Caco-2 (cell line): ENCODE results near the gene PAX7. TPM values are rescaled to one million over a fixed set of nuclear protein-coding genes. Genes with fewer than 3 reads are reported as not detected.

ENCODE experiments used
- BruUV-seq: library from RNA; stranded (reverse); fragments of 400-500 nt; replicated peaks from 2 replicates; lab custom pipeline; 2021; lab: Mats Ljungman, UMichigan
- CTCF ChIA-PET: fragments of 300-600 bp; sonication (Branson Sonifier 250); formaldehyde crosslinking; loops from one replicate; lab custom pipeline; 2022; ENCODE audit warnings: antibody characterized with exemption; lab: Charles Lee
- POLR2A ChIA-PET: fragments of 300-600 bp; sonication (Branson Sonifier 250); formaldehyde crosslinking; loops from one replicate; lab custom pipeline; 2022; ENCODE audit warnings: antibody characterized with exemption; lab: Charles Lee
- DNase-seq, 2 experiments: peaks; one replicate each; pipeline versions ENCODE4 v3.0.0 to v3.0.0-alpha.2; 2020 to 2022
- H3K27me3 ChIP-seq: replicated peaks from 2 replicates; pipeline ENCODE4 v1.6.0; 2011; ENCODE audit warnings: low read length; ENCODE audit not compliant: control insufficient read depth, insufficient read depth
- H3K36me3 ChIP-seq: 2 replicates; pipeline ENCODE4 v1.5.1; 2011; ENCODE audit warnings: low read length; ENCODE audit not compliant: control insufficient read depth, insufficient read depth
- H3K4me1 ChIP-seq: fragments of 250-450 bp; sonication (Bioruptor Pico); 2 replicates; pipeline ENCODE4 v1.5.1; 2020; ENCODE audit warnings: mild to moderate bottlenecking
- H3K4me3 ChIP-seq: 2 replicates; pipeline ENCODE4 v1.5.1; 2011; ENCODE audit warnings: low read depth, mild to moderate bottlenecking, control low read depth, low read length
- H3K9me3 ChIP-seq: fragments of 250-450 bp; sonication (Bioruptor Pico); 2 replicates; pipeline ENCODE4 v1.5.1; 2020; ENCODE audit warnings: mild to moderate bottlenecking, moderate library complexity
- H3K27ac Mint-ChIP-seq: one replicate; pipeline ENCODE4 v1.8.0; 2022; ENCODE audit warnings: mixed read lengths; ENCODE audit not compliant: unreplicated experiment
- H3K27me3 Mint-ChIP-seq: one replicate; pipeline ENCODE4 v1.8.0; 2022; ENCODE audit warnings: mixed read lengths; ENCODE audit not compliant: insufficient read depth, unreplicated experiment
- H3K36me3 Mint-ChIP-seq: one replicate; pipeline ENCODE4 v1.8.0; 2022; ENCODE audit warnings: mild to moderate bottlenecking, mixed read lengths; ENCODE audit not compliant: insufficient read depth, unreplicated experiment
- H3K4me1 Mint-ChIP-seq: one replicate; pipeline ENCODE4 v1.8.0; 2022; ENCODE audit warnings: low read depth, mixed read lengths; ENCODE audit not compliant: unreplicated experiment
- H3K4me3 Mint-ChIP-seq: one replicate; pipeline ENCODE4 v1.8.0; 2022; ENCODE audit warnings: mild to moderate bottlenecking, moderate library complexity, mixed read lengths; ENCODE audit not compliant: unreplicated experiment
- H3K9me3 Mint-ChIP-seq: one replicate; pipeline ENCODE4 v1.8.0; 2022; ENCODE audit warnings: mixed read lengths; ENCODE audit not compliant: unreplicated experiment
- intact Hi-C: fragments of 100-400 bp; cut with micrococcal nuclease; formaldehyde crosslinking; loops from one replicate; pipeline ENCODE4 v1.10.0; 2022; ENCODE audit not compliant: unreplicated experiment
- total RNA-seq: library from RNA; stranded (reverse); gene quantifications from 2 replicates; pipeline ENCODE4 v1.2.3, GENCODE V29; 2022
- TF ChIP-seq, protein P1 (sequence below), 2 experiments: fragments of 200-600 bp in 1 of 2; IDR thresholded peaks; 1 replicate in 1 of 2; 2 replicates in 1 of 2; pipeline versions ENCODE4 v1.5.1 to v1.8.0; 2011 to 2022; ENCODE audit warnings: antibody characterized with exemption in 1 of 2, control low read depth in 1 of 2, inconsistent platforms in 1 of 2, low read depth in 1 of 2, low read length in 1 of 2, mild to moderate bottlenecking in 1 of 2, moderate library complexity in 1 of 2; ENCODE audit not compliant: insufficient read depth in 1 of 2, severe bottlenecking in 1 of 2, unreplicated experiment in 1 of 2

PAX7 gene
- total RNA-seq, 1 experiment from 2014 or later, result 0.18 TPM

DNA sequence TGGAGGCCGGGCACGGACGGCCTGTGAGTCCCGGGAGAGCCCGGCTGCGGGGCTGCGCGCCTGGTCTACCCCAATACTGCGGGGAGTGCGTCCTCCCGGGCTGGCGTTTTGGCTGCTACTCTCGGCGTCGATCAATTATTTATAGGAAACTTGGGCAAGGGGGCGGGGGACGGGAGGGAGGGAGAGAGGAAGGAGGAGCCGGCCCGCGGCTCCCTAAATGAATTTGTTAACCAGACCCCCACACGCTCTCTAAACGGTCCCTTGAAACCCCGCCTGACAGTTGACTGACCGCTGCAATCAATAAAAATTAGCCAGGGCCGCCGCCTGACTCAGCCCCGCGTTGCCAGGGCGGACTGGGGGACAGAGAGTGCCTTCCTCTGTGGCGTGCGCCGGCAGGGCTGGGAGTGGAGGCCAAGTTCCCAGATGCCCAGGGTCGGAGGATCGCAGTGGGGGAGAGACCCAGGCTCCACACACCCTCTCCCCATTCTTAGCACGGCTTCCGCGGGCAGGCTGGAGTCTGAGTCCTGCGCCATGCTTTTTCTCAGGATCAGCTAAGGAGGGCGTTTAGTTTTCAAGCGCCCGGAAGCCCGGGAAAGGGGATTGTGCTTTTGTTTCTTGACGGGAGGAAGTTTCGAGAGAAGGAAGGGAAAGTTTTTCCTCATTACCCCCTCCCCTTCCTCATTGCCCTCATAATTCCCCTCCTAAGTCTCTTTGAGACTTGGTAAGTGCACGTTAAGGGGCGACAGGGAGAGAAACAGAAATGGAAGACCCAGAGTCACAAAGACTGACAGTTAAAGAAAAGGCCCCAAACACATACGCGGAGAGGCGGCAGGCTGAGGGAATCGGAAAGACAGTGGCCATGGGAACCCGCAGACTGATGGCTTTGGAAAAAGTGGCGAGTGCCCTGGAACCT is 6.2 kb downstream of the PAX7 start:
- H3K4me3 Mint-ChIP-seq, result no peak overlapping the region
- intact Hi-C loops, result no loop called here
- DNase-seq, result no peak
- peaks cover 65% of the 10 kb centered on the region for H3K27me3 Mint-ChIP-seq
- no peaks in the 10 kb centered on the region for H3K36me3 Mint-ChIP-seq
- no peaks in the 10 kb centered on the region for H3K36me3 ChIP-seq
- peaks cover 1% of the 10 kb centered on the region for H3K27me3 ChIP-seq
- ChIA-PET POLR2A (no interaction called here), CTCF (no interaction called here)
- TF ChIP-seq, protein P1, sequence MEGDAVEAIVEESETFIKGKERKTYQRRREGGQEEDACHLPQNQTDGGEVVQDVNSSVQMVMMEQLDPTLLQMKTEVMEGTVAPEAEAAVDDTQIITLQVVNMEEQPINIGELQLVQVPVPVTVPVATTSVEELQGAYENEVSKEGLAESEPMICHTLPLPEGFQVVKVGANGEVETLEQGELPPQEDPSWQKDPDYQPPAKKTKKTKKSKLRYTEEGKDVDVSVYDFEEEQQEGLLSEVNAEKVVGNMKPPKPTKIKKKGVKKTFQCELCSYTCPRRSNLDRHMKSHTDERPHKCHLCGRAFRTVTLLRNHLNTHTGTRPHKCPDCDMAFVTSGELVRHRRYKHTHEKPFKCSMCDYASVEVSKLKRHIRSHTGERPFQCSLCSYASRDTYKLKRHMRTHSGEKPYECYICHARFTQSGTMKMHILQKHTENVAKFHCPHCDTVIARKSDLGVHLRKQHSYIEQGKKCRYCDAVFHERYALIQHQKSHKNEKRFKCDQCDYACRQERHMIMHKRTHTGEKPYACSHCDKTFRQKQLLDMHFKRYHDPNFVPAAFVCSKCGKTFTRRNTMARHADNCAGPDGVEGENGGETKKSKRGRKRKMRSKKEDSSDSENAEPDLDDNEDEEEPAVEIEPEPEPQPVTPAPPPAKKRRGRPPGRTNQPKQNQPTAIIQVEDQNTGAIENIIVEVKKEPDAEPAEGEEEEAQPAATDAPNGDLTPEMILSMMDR (IDR thresholded peaks at IDR 0.05; ENCODE audit: insufficient read depth in 1 of 2, low read depth in 1 of 2, low read length in 1 of 2, severe bottlenecking in 1 of 2, unreplicated experiment in 1 of 2), result no peak
- no peaks in the 10 kb centered on the region for H3K9me3 ChIP-seq
- no peak overlapping the region for H3K27ac Mint-ChIP-seq
- H3K4me3 ChIP-seq, result no peak overlapping the region
- no TSS peak for BruUV-seq
- H3K9me3 Mint-ChIP-seq, result no peaks in the 10 kb centered on the region
- no peaks in the 10 kb centered on the region for H3K4me1 ChIP-seq
- peaks cover 19% of the 10 kb centered on the region for H3K4me1 Mint-ChIP-seq

DNA sequence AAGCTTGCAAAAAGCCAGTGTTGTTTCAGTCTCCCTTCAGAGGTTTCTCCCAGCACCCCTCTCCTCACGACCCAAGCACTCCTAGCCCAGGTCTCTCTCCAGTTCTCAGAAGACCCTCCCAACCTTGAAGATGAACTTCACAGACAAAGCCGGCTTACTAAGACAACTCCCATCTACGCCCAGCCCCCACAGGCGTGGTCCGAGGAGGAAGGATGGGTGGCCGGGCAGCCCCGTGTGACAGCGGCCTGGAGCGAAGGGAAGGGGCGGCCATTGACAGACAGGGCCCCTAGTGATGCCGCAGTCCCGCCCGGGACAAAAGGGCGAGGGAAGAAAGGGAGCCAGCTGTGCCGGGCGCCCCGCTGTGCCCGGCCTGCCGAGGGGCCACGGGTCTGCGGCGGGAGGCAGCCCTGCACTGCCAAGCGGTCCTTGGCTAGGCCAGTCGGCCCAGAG is 6.9 kb downstream of the PAX7 start:
- Histone ChIP-seq H3K9me3 (no peaks in the 10 kb centered on the region), H3K4me3 (no peak overlapping the region), H3K4me1 (0 out of 2 replicates have a peak, but pooled peaks cover 3% of the 10 kb centered on the region), H3K36me3 (no peaks in the 10 kb centered on the region), H3K27me3 (peaks cover 1% of the 10 kb centered on the region)
- no TSS peak for BruUV-seq
- DNase-seq, result no peak
- CTCF ChIA-PET, result no interaction called here
- H3K4me1 Mint-ChIP-seq, result peaks cover 19% of the 10 kb centered on the region
- no peak overlapping the region for H3K4me3 Mint-ChIP-seq
- H3K9me3 Mint-ChIP-seq, result no peaks in the 10 kb centered on the region
- H3K36me3 Mint-ChIP-seq, result no peaks in the 10 kb centered on the region
- H3K27ac Mint-ChIP-seq, result no peak overlapping the region
- TF ChIP-seq, protein P1 (IDR thresholded peaks at IDR 0.05; ENCODE audit: insufficient read depth in 1 of 2, low read depth in 1 of 2, low read length in 1 of 2, severe bottlenecking in 1 of 2, unreplicated experiment in 1 of 2), result no peak
- intact Hi-C loops, result no loop called here
- peaks cover 65% of the 10 kb centered on the region for H3K27me3 Mint-ChIP-seq
- POLR2A ChIA-PET, result no interaction called here

DNA sequence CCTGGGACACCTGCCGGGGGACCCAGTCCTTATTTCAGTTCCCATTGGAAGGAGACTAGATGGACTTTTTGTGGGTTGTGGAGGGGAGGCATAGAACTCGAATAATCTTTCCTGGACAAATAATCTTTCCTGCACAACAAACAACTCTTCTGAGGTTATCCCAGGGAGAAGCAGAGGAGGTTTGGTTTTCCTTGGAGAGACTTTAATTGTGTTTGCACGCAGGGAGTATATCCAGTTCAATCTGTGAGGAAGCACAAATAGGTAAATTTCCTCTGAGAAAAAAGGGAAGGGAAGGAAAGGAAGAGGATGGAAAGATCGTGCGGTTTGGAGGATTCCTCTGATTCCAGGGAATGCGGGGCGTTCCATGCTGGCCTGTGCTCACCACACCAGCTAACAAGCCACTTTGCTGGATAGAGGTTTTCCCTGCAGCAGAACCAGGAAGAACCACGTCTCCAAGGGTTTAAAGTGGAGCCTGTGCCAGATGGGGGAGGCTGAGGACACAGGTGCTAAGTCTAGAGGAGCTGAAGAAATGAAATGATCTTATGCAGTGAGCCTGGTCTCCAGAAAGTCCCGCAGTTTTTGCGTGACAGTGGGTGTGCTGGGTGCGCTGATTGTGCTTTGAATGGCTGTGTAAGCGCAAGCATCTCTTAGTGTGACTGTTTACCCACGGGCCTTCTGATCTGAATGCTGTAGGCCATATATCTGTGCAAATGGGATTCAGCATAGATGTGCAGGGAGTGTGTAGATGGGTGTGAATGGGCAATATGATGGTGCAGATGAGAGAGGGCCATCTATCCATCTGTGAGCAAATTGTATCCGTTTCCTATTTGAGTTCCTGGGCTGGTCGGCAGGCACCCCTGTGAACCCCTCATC is 7.6 kb downstream of the PAX7 start:
- Mint-ChIP-seq H3K27me3 (peaks cover 71% of the 10 kb centered on the region), H3K4me1 (peaks cover 22% of the 10 kb centered on the region)
- CTCF ChIA-PET, result no interaction called here

More for the DNA sequence above, 7.6 kb downstream of the PAX7 start:
- TF ChIP-seq, protein P1 (IDR thresholded peaks at IDR 0.05; ENCODE audit: insufficient read depth in 1 of 2, low read depth in 1 of 2, low read length in 1 of 2, severe bottlenecking in 1 of 2, unreplicated experiment in 1 of 2), result no peak
- POLR2A ChIA-PET, result no interaction called here
- H3K9me3 Mint-ChIP-seq, result no peaks in the 10 kb centered on the region
- no peak for DNase-seq
- intact Hi-C loops, result no loop called here
- no peaks in the 10 kb centered on the region for H3K9me3 ChIP-seq
- no TSS peak for BruUV-seq
- H3K27ac Mint-ChIP-seq, result no peak overlapping the region
- no peaks in the 10 kb centered on the region for H3K36me3 Mint-ChIP-seq
- H3K36me3 ChIP-seq, result no peaks in the 10 kb centered on the region
- no peak overlapping the region for H3K4me3 ChIP-seq
- no peak overlapping the region for H3K4me3 Mint-ChIP-seq
- H3K4me1 ChIP-seq, result peaks cover 7% of the 10 kb centered on the region; the same call in 1 of the 2 replicates
- peaks cover 1% of the 10 kb centered on the region for H3K27me3 ChIP-seq
